OCI-LY3 (cell line): Measurements from ENCODE around the gene HBZ.

Experiments
- EZH2phosphoT487 ChIP-seq: fragments of 200-600 bp; shearing (Covaris generic); IDR thresholded peaks from 2 replicates; pipeline ENCODE4 v1.6.1; 2018; ENCODE audit warnings: antibody characterized with exemption, mixed run types, low read depth
- TF ChIP-seq, protein P1 (sequence below): fragments of 200-600, 300-600 bp; sonication (generic); IDR thresholded peaks from 2 replicates; pipeline ENCODE4 v1.5.1; 2014; ENCODE audit warnings: antibody characterized with exemption, low read length, low read depth

DNA sequence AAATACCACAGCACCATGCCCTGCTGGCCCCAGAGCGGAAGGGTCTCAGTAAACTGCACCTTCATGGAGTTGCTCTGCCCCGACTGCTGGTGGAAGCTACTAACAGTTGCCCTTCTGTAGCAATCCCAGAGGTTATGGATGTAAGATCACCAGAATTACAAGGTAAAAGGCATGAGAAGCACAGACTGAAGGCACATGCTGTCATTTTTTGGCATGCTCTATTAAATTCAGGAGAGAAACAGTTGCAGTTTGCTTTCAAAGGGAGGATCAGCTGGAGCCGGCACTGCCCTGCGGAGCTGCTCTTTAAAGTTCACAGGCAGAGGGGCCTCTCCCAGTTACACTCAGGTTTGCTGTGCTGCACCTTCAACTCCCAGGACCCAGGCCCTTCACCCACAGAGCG lies 33.1 kb upstream of the HBZ start:
- TF ChIP-seq, protein P1, sequence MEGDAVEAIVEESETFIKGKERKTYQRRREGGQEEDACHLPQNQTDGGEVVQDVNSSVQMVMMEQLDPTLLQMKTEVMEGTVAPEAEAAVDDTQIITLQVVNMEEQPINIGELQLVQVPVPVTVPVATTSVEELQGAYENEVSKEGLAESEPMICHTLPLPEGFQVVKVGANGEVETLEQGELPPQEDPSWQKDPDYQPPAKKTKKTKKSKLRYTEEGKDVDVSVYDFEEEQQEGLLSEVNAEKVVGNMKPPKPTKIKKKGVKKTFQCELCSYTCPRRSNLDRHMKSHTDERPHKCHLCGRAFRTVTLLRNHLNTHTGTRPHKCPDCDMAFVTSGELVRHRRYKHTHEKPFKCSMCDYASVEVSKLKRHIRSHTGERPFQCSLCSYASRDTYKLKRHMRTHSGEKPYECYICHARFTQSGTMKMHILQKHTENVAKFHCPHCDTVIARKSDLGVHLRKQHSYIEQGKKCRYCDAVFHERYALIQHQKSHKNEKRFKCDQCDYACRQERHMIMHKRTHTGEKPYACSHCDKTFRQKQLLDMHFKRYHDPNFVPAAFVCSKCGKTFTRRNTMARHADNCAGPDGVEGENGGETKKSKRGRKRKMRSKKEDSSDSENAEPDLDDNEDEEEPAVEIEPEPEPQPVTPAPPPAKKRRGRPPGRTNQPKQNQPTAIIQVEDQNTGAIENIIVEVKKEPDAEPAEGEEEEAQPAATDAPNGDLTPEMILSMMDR, result no peak
- TF ChIP-seq EZH2phosphoT487, result no peak
